Right atrium auricular region (tissue), 2 donors: Measurements from ENCODE around the gene SCARF2. TPM values are rescaled to one million over a fixed set of nuclear protein-coding genes. Genes with fewer than 3 reads are reported as not detected.

Experiments used
- DNase-seq: peaks from one replicate; pipeline ENCODE4 v3.0.0-alpha.2; 2019; ENCODE audit warnings: low spot score
- H3K27ac ChIP-seq, 2 donors: fragments of 200-600 bp; sonication (generic); 1 replicate in 1 of 2; 2 replicates in 1 of 2; pipeline ENCODE4 v1.5.1; 2016 to 2019
- H3K27me3 ChIP-seq, 2 donors: fragments of 200-600 bp; sonication (generic); one replicate each; pipeline versions ENCODE4 v1.5.1 to v1.6.0; 2017 to 2019
- H3K36me3 ChIP-seq: fragments of 200-600 bp; sonication (generic); one replicate; pipeline ENCODE4 v1.5.1; 2016
- H3K4me1 ChIP-seq, 2 donors: fragments of 200-600 bp; sonication (generic); one replicate each; pipeline versions ENCODE4 v1.5.1 to v1.6.0; 2017 to 2019
- H3K4me3 ChIP-seq, 2 donors: fragments of 200-600 bp; sonication (generic); 1 replicate in 1 of 2; 2 replicates in 1 of 2; pipeline ENCODE4 v1.5.1; 2017 to 2019; ENCODE audit warnings: mild to moderate bottlenecking in 1 of 2, moderate library complexity in 1 of 2
- H3K9me3 ChIP-seq, 2 donors: fragments of 200-600 bp; sonication (generic); one replicate each; pipeline ENCODE4 v1.5.1; 2019
- CTCF ChIP-seq, 2 donors: fragments of 200-600 bp; sonication (generic); IDR thresholded peaks; one replicate each; pipeline ENCODE4 v1.5.1; 2019; ENCODE audit warnings: antibody characterized with exemption in 2 of 2
- total RNA-seq, 2 donors: library from RNA; depleted of rRNA; stranded (reverse); fragments of >200 nt; gene quantifications; one replicate each; pipeline ENCODE4 v1.1.0, GENCODE V29; 2016

The SCARF2 gene
- total RNA-seq, 2 donors from 2014 or later: 6.5 to 11.0 TPM

GRCh38 chr22:20397498-20397897 lies 40.1 kb downstream of the SCARF2 start:
- TF ChIP-seq CTCF (IDR thresholded peaks at IDR 0.05): no peak
- no peak overlapping the region for H3K27ac ChIP-seq
- no peaks in the 10 kb centered on the region for H3K27me3 ChIP-seq
- no peak for DNase-seq
- no peak overlapping the region for H3K4me3 ChIP-seq
- H3K9me3 ChIP-seq: no peaks in the 10 kb centered on the region
- peaks cover 0 to 19% of the 10 kb centered on the region in 2 donors for H3K4me1 ChIP-seq
- peaks cover 10% of the 10 kb centered on the region for H3K36me3 ChIP-seq

- Histone ChIP-seq H3K4me3 (no peak overlapping the region), H3K27ac (no peak overlapping the region), H3K9me3 (no peaks in the 10 kb centered on the region), H3K36me3 (peaks cover 10% of the 10 kb centered on the region), H3K27me3 (no peaks in the 10 kb centered on the region), H3K4me1 (peaks cover 0 to 19% of the 10 kb centered on the region in 2 donors)
- TF ChIP-seq CTCF (IDR thresholded peaks at IDR 0.05): no peak
- DNase-seq: no peak
Measured at GRCh38 chr22:20396639-20397038, 41.0 kb downstream of the SCARF2 start.

GRCh38 chr22:20395907-20396287 lies 41.7 kb downstream of the SCARF2 start:
- H3K27me3 ChIP-seq: no peaks in the 10 kb centered on the region
- no peak overlapping the region for H3K4me3 ChIP-seq
- DNase-seq: no peak
- H3K9me3 ChIP-seq: no peaks in the 10 kb centered on the region
- no peak overlapping the region for H3K27ac ChIP-seq
- peaks cover 0 to 19% of the 10 kb centered on the region in 2 donors for H3K4me1 ChIP-seq
- TF ChIP-seq CTCF (IDR thresholded peaks at IDR 0.05): no peak
- peaks cover 6% of the 10 kb centered on the region for H3K36me3 ChIP-seq

GRCh38 chr22:20395181-20395906 lies 42.3 kb downstream of the SCARF2 start:
- no peaks in the 10 kb centered on the region for H3K9me3 ChIP-seq
- no peak for DNase-seq
- peaks cover under 1% of the 10 kb centered on the region for H3K36me3 ChIP-seq
- no peaks in the 10 kb centered on the region for H3K27me3 ChIP-seq
- H3K27ac ChIP-seq: no peak overlapping the region
- H3K4me1 ChIP-seq: peaks cover 0 to 19% of the 10 kb centered on the region in 2 donors
- no peak overlapping the region for H3K4me3 ChIP-seq
- no peak for TF ChIP-seq CTCF (IDR thresholded peaks at IDR 0.05)

- H3K27me3 ChIP-seq: no peaks in the 10 kb centered on the region
- H3K36me3 ChIP-seq: no peaks in the 10 kb centered on the region
- peak within 1 kb of the TSS; percentile 66 to 74 for H3K27ac ChIP-seq
- no peaks in the 10 kb centered on the region for H3K9me3 ChIP-seq
- TF ChIP-seq CTCF (IDR thresholded peaks at IDR 0.05): peak in 1 of 2 donors; percentile 22
- peaks cover 0 to 19% of the 10 kb centered on the region in 2 donors for H3K4me1 ChIP-seq
- peak; percentile 88 for DNase-seq
- peak within 1 kb of the TSS; percentile 65 to 70 for H3K4me3 ChIP-seq
Measured at GRCh38 chr22:20393705-20394476, 43.7 kb downstream of the SCARF2 start, which contains the start of gene ZNF74. Gene ZNF74 (plus strand): TSS chr22:20394151. CDS start chr22:20394629, 478 bp downstream.
